Activated T-cell treated with anti-CD3 and anti-CD28 coated beads for 24 hours (primary cell): Measurements from ENCODE around the gene NR3C2.
"Not testable (repeated sequence)": the region's sequence is repeated elsewhere in the genome, so short reads cannot be mapped to it uniquely, and the experiment has no call there.

Experiments
- DNase-seq: peaks from one replicate; pipeline ENCODE4 v3.0.0-alpha.2; 2020; ENCODE audit warnings: low read depth

Gene NR3C2

DNA sequence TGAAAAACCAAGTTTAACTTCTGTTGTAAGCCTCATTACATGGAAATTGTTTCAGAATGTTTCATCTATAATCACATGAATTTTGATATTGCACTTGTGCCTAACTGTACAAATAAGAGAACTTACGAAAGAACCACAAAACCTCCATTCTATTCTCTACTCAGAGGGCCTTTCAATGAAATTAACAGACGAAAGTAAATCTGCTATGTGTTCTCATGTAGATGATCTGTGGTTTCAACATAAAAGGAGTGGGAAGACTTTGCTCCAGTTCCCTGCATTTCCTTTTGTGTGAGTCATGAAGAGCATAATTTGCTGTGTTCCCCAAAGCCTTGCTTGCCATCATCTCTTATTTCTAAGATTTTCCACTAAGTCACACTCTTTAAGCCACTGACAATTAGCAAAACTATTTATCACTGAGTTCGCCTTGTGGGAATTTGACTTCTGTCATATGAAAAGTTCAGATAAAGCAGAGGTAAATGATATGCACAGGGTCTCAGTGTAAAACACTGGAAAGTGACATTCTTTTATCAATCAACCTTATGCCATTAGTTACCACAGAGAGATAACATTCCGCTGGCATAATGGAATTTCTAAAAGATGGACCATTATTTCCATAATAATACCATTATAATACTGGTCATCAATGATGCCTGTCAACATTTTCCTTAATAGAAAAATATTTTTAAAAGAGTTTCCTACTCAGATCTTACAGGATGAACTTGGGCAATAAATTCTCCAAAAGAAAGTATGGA, 329.8 kb downstream of the NR3C2 start:
- DNase-seq = no peak

- DNase-seq = no peak
Observed at GRCh38 chr4:148110169-148110568, 332.0 kb downstream of the NR3C2 start.

GRCh38 chr4:148109216-148109615, 333.0 kb downstream of the NR3C2 start:
- no peak for DNase-seq

DNA sequence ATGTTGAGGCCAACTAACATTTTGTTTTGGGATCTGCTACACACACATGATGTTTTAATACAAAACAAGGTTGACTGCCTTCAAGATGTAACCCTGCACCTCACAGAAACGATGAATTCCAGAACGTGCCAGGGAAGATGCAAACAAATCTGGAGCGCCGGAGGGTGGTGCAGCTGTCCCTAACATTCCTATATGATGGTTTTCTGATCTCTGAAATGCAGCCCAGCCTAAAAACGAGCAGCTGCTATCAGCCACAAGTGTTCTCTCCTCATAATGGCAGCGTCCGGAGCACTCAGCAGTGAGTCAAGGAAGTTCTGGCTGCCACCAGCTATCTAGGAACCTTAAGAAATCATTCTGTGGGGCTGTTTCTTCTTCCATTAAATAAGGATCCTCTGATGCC, 333.4 kb downstream of the NR3C2 start:
- no peak for DNase-seq

DNA sequence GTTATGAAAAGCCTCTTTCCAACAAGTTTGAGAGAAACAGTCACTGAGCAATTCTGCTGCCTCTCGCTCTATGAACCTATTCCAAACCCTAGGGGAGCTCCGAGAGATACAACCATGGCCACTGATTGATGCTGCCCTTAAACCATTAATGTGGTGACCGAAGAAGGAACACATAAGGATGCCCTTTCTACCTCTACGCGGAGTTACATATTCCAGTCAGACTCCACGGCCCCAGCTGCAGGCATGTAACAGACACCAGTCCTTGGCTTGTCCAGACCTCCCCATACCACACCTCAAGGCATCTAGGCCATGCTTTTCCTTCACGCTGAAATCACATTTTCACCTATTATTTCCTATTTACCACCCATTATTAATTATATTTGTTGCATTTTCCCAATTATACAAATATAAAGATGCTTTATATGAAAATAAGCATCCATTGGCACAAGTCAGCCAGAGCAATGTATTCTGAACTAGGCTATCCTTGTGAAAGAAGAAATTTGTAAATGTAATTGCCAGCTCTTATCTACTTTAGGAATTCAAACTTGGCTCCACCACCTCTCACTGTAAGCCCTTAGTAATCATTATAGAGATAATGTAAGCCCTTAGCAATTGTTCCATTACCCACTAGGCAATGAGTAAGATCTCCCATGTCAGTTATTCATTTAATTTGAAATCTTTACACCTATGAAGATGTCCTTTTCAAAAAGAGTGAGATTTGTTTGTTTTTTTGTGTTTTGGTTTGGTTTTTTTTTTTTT, 338.4 kb downstream of the NR3C2 start:
- no peak for DNase-seq

DNA sequence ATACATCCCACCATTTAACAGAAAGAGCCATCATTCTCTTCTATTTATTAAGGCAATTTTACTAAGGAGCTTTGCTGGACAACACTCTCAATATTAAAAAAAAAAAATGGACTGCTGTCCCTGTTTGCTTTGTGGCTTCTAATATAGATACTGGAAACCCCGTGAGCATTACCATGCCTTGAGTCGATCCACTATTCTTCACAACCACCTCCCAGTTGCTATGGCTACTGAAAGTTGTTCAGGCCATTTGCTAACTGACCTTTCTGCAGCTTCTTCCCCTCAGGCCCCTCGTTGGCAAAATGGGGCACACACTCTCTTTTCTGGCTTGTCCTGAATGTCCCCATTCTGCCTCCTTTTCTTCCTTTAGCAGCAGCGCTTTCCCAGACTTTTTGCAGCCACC, 340.4 kb downstream of the NR3C2 start:
- DNase-seq = no peak

DNA sequence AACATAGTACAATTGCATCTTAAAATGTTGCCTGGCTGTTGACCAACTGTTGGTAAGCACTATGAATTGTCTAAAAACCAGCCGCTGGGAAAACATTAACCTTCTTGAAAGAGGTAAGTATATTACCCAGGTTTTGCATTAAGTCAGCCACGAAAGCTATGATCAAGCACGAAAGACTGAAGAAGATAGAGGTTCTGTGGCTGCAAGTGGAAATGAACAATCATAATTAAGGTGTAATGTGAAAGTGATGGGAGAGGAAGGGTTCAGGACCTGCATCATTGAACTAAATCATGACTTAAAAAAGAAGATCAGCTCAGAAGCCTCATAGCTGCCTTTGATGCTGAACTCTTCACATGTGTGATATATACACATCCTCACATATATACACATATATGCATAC, 341.0 kb downstream of the NR3C2 start:
- DNase-seq = no peak

DNA sequence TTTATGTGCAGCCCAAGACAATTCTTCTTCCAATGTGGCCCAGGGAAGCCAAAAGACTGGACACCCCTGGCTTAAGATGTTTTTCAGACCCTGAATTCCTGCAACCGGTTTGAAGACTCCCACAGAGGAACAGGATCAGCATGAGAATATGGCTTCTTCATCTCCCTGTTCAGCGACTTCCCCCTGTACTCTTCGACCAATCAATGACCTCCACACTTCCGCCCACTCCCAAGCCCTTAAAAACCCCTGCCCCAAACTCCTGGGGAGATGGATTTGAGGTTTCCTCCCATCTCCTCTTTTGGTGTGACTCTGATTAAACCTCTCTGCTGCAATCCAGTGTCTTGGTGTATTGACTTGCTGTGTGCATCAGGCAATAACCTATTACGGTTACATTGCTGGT, 344.4 kb downstream of the NR3C2 start:
- DNase-seq = no peak

DNA sequence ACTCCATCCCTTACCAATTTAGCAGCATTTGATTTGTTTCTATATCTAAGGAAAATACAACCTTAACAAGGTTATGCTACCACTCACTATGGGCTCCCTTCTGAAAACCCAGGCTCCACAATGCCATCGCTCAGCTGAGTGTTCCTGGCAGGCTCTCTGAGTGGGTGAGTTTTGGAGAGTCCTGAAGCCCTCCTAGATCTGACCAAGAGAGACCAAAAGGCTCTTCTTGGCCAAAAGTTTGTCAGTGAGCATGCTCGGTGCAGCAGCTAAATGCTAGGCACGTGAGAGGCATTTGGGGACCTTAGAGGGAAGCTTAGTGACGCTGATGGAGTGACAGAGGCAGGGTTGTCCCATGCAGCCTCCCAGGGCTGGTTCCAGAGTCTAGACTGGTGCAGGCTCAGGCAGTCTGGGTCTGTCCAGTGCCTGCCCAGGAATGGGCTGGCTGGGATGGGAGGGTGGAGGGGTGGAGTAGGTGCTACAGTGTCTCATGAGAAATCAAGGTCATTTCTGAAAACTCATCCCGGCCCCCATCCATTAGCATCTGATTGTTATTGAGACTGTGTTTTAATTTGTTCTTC, 346.8 kb downstream of the NR3C2 start:
- DNase-seq = no peak

DNA sequence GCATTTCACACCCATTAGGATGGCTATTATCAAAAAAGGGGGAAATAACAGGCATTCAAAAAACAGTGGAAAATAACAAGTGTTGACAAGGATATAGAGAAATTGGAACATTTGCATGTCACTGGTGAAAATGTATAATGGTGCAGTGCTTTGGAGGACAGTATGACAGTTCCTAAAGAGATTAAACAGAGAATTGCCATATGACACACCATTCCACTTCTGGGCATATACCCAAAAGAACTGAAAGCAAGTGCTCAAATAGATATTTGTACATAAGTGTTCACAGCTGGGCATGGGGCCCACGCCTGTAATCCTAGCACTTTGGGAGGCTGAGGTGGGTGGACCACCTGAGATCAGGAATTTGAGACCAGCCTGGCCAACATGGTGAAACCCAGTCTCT, 348.1 kb downstream of the NR3C2 start:
- DNase-seq = no peak

GRCh38 chr4:148093065-148093464, 349.1 kb downstream of the NR3C2 start:
- no peak for DNase-seq

DNA sequence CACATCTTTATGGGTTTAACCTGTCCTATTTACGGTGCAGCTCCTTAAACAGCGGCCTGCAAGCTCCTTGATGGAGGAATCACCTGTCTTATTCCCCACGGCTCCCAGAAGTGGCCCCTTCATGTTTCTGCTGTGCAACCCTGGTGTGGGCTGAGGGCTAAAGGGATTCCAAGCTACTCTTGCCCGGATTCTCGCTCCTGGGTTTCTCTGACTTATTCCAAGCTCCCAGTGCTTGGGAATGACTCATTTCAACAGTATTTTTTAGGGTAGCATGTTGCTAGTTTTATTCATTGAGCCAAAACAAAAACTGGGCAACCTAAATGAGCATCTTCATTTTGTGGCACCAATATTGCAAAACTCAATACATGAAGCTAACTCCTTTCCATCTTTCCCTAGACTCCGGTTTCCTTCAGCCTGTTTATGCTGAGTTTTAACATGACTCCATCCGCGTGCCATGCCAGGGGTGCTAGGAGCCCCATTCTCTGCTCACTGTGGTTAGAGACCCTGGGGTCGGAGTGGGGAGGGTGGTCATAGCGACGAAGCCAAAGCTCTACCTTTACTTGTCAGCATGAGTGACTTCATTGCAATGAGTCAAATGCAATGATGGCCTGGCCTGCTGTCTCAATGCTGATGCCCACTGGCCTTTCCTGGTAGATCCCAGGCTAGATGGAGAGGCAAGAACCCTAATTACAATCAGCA, 349.7 kb downstream of the NR3C2 start:
- DNase-seq = no peak

GRCh38 chr4:148091896-148092295, 350.3 kb downstream of the NR3C2 start:
- DNase-seq = no peak

DNA sequence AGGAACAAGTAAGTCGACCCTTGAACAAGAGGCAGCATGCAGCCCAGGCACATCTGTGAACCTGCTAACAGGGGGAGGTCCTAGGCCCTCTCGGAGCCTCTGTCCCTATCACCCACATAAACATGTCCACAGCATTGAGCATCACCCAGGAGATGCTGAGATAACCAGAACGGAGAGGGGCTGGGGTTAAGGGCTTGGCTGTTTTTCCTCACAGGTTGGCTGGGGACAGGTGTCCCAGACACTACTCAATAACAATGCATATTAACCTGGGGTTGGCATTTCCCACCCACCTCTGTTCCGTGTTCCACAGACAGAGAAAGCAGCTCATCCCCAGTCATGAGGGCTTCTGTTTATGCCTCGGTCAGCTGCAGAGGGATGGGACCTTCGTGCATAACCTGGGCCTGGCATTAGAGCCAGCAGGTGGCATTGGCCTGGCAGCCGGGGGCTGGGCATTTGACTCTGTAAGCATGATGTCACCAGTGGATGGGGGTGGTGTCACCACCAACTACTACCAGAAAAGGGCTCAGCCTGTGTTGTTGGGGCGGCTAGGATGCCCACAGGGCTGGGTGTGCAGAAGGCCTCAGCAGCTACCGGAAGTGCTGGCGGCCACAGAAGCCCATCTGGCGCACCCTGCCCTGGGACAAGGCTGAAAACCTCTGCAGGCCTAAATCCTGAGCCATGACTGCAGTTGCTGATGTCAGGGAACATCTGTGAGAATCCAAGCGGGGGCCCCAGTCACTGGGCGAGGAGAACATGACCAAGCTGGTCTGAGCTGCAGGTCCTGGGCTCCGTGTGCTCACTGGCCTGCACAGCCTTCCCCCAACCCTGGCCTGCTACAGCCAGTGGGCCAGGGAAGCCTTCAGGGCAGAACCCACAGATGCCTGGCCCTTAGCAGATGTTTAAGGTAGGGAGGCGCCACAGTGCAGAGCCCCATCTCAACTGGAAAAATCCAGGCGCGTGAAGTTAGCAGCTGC, 351.4 kb downstream of the NR3C2 start:
- DNase-seq = no peak

- DNase-seq = no peak
Observed at GRCh38 chr4:148090029-148090428, 352.2 kb downstream of the NR3C2 start.

DNA sequence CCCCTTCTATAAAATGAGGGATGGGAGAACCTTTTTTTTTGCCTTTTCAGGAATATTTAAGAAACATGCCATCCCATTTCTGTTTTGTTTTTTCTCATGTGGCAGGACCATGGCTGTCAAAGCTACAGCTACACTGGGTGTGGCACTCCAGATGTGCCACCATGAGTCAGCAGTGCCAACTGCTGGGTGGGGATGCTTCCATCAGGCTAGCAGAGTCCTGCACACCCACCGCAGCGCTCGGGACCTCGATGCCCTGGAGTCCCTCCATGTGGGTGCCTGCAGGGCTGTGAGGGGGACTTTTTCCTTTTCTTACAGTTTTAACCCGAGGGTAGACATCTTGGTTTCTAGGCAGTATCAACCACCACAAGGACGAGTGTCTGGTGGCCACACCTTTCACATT, 352.6 kb downstream of the NR3C2 start:
- no peak for DNase-seq

DNA sequence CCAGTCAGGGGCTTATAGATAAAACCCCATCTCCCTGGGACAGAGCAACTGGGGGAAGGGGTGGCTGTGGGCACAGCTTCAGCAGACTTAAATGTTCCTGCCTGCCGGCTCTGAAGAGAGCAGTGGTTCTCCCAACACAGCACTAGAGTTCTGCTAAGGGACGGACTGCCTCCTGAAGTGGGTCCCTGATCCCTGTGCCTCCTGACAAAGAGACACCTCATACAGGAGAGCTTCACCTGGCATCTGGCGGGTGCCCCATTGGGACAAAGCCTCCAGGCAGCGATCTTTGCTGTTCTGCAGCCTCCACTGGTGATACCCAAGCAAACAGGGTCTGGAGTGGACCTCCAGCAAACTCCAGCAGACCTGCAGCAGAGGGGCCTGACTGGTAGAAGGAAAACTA, 359.1 kb downstream of the NR3C2 start:
- DNase-seq = not testable (repeated sequence)

- no peak for DNase-seq
Observed at GRCh38 chr4:148081745-148082144, 360.5 kb downstream of the NR3C2 start.

DNA sequence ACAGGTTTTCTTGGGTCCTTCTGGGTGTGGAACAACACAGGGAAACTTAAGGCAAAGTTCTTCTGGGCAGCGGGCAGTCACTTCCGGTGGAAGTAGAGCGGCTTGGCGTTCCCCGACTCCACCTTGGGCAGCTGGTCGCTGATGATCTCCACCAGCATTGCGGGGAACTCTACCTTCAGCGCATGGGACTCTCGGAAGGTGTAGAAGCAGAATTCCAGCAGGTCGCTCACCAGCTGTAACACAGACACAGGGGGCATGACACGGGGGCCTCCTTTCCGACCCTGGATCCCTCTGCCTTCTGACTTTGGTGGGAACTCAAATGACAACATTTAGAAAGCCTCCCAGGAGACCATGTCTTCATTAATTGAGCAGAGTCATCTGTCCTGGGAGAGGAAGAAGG, 360.9 kb downstream of the NR3C2 start:
- no peak for DNase-seq

DNA sequence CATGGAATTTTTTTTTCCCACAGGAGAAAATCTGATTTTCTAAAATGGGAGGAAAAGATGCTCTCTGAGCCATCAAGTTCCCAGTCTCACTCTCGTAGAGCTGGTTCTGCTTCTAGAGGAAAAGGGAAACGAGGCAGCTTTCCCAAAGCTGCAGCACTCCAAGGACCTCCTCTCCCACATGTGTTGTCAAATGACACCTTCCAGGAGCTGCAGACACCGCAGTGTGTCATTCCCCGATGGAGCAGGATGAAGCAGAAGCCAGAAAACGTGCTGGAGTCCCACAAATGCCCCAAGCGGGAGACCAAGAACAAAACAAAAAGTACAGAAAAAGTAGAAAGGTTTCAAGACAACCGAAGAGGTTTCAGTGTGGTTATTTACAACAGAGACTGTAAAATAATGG, 362.3 kb downstream of the NR3C2 start:
- DNase-seq = no peak

- no peak for DNase-seq
Observed at GRCh38 chr4:148078061-148078460, 364.2 kb downstream of the NR3C2 start.

GRCh38 chr4:148077581-148077980, 364.6 kb downstream of the NR3C2 start:
- no peak for DNase-seq
